ENCODE results near the gene P2RY8. TPM values are rescaled to one million over a fixed set of nuclear protein-coding genes. Genes with fewer than 3 reads are reported as not detected.
"Not testable (repeated sequence)": the region's sequence is repeated elsewhere in the genome, so short reads cannot be mapped to it uniquely, and the experiment has no call there.

Gene P2RY8
- total RNA-seq, 1 experiment from 2014 or later, result not detected

GRCh38 chrX:1561164-1561563 is 24.2 kb upstream of the P2RY8 start:
- Mint-ChIP-seq H3K4me3 (ENCODE audit: unreplicated experiment) (no peak overlapping the region), H3K27ac (ENCODE audit: unreplicated experiment) (no peak overlapping the region), H3K4me1 (ENCODE audit: low read depth, unreplicated experiment) (no peaks in the 10 kb centered on the region), H3K9me3 (ENCODE audit: unreplicated experiment) (peaks cover 19% of the 10 kb centered on the region), H3K36me3 (ENCODE audit: insufficient read depth, unreplicated experiment) (no peaks in the 10 kb centered on the region), H3K27me3 (ENCODE audit: insufficient read depth, unreplicated experiment) (peaks cover 2% of the 10 kb centered on the region)
- no peak overlapping the region for H3K4me3 ChIP-seq (ENCODE audit: low read depth, low read length)
- POLR2A ChIA-PET, result no interaction called here
- DNase-seq, result no peak
- BruUV-seq (replicated peaks), result no TSS peak
- no peaks in the 10 kb centered on the region for H3K4me1 ChIP-seq
- intact Hi-C loops (cut with micrococcal nuclease; ENCODE audit: unreplicated experiment), result no loop called here
- no peaks in the 10 kb centered on the region for H3K27me3 ChIP-seq (replicated peaks; ENCODE audit: control insufficient read depth, insufficient read depth, low read length)
- no peak for TF ChIP-seq CTCF (IDR thresholded peaks at IDR 0.05; ENCODE audit: insufficient read depth in 1 of 2, low read depth in 1 of 2, low read length in 1 of 2, severe bottlenecking in 1 of 2, unreplicated experiment in 1 of 2)
- peaks cover 5% of the 10 kb centered on the region; the same call in 1 of the 2 replicates for H3K9me3 ChIP-seq
- CTCF ChIA-PET, result no interaction called here
- H3K36me3 ChIP-seq (ENCODE audit: control insufficient read depth, insufficient read depth, low read length), result no peaks in the 10 kb centered on the region

GRCh38 chrX:1558761-1559468 is 21.9 kb upstream of the P2RY8 start:
- ChIA-PET CTCF (no interaction called here), POLR2A (no interaction called here)
- no peaks in the 10 kb centered on the region for H3K4me1 ChIP-seq
- H3K36me3 ChIP-seq (ENCODE audit: control insufficient read depth, insufficient read depth, low read length), result no peaks in the 10 kb centered on the region
- Mint-ChIP-seq H3K27me3 (ENCODE audit: insufficient read depth, unreplicated experiment) (peaks cover 2% of the 10 kb centered on the region), H3K4me1 (ENCODE audit: low read depth, unreplicated experiment) (no peaks in the 10 kb centered on the region), H3K9me3 (ENCODE audit: unreplicated experiment) (peaks cover 19% of the 10 kb centered on the region), H3K4me3 (ENCODE audit: unreplicated experiment) (no peak overlapping the region), H3K27ac (ENCODE audit: unreplicated experiment) (no peak overlapping the region), H3K36me3 (ENCODE audit: insufficient read depth, unreplicated experiment) (no peaks in the 10 kb centered on the region)
- BruUV-seq (replicated peaks), result no TSS peak
- peaks cover 8% of the 10 kb centered on the region; the same call in 1 of the 2 replicates for H3K9me3 ChIP-seq
- TF ChIP-seq CTCF (IDR thresholded peaks at IDR 0.05; ENCODE audit: insufficient read depth in 1 of 2, low read depth in 1 of 2, low read length in 1 of 2, severe bottlenecking in 1 of 2, unreplicated experiment in 1 of 2), result no peak
- H3K4me3 ChIP-seq (ENCODE audit: low read depth, low read length), result no peak overlapping the region
- DNase-seq, result no peak
- H3K27me3 ChIP-seq (replicated peaks; ENCODE audit: control insufficient read depth, insufficient read depth, low read length), result no peaks in the 10 kb centered on the region
- intact Hi-C loops (cut with micrococcal nuclease; ENCODE audit: unreplicated experiment), result no loop called here

GRCh38 chrX:1557442-1557841 is 20.5 kb upstream of the P2RY8 start:
- POLR2A ChIA-PET; DNase-seq; H3K36me3 Mint-ChIP-seq (ENCODE audit: insufficient read depth, unreplicated experiment); H3K4me3 Mint-ChIP-seq (ENCODE audit: unreplicated experiment); intact Hi-C loops (cut with micrococcal nuclease; ENCODE audit: unreplicated experiment); H3K27ac Mint-ChIP-seq (ENCODE audit: unreplicated experiment); H3K27me3 ChIP-seq (replicated peaks; ENCODE audit: control insufficient read depth, insufficient read depth, low read length); H3K9me3 ChIP-seq; BruUV-seq (replicated peaks); H3K36me3 ChIP-seq (ENCODE audit: control insufficient read depth, insufficient read depth, low read length); H3K4me1 ChIP-seq; H3K27me3 Mint-ChIP-seq (ENCODE audit: insufficient read depth, unreplicated experiment); CTCF ChIA-PET; H3K4me3 ChIP-seq (ENCODE audit: low read depth, low read length); H3K4me1 Mint-ChIP-seq (ENCODE audit: low read depth, unreplicated experiment): not testable (repeated sequence)
- H3K9me3 Mint-ChIP-seq (ENCODE audit: unreplicated experiment), result peaks cover 21% of the 10 kb centered on the region
